Natural killer cell treated with Interleukin-12 subunit alpha and Interleukin-12 subunit beta and Interleukin-15 and Interleukin-18, amount 100 ng/mL, for 72 hours (primary cell): ENCODE measurements around the gene HELQ. TPM values are rescaled to one million over a fixed set of nuclear protein-coding genes. Genes with fewer than 3 reads are reported as not detected.
"Not testable (repeated sequence)": the region's sequence is repeated elsewhere in the genome, so short reads cannot be mapped to it uniquely, and the experiment has no call there.

Experiments
- ATAC-seq, 2 donors: fragments of 150-1000 bp; cut with Tn5 transposase in 1 of 2; sonication (Bioruptor Pico), chemical (Tn5 transposase) in 1 of 2; 2 replicates each; pipeline ENCODE4 v1.10.0; 2021
- DNase-seq: peaks from one replicate; pipeline ENCODE4 v3.0.0; 2022; ENCODE audit warnings: low spot score
- H3K27ac Mint-ChIP-seq, 2 donors: 1 replicate in 1 of 2; 2 replicates in 1 of 2; pipeline ENCODE4 v1.8.0; 2022; ENCODE audit warnings: mixed read lengths in 2 of 2, mild to moderate bottlenecking in 1 of 2, moderate library complexity in 1 of 2
- H3K27me3 Mint-ChIP-seq, 2 donors: 1 replicate in 1 of 2; 2 replicates in 1 of 2; pipeline ENCODE4 v1.8.0; 2022; ENCODE audit warnings: mixed read lengths in 2 of 2
- H3K36me3 Mint-ChIP-seq: one replicate; pipeline ENCODE4 v1.8.0; 2022; ENCODE audit warnings: mixed read lengths
- H3K4me1 Mint-ChIP-seq, 2 donors: 1 replicate in 1 of 2; 2 replicates in 1 of 2; pipeline ENCODE4 v1.8.0; 2022; ENCODE audit warnings: low read depth in 2 of 2, mixed read lengths in 2 of 2, mild to moderate bottlenecking in 1 of 2
- H3K4me3 Mint-ChIP-seq: one replicate; pipeline ENCODE4 v1.8.0; 2022; ENCODE audit warnings: mixed read lengths
- H3K9me3 Mint-ChIP-seq: 2 replicates; pipeline ENCODE4 v1.8.0; 2022; ENCODE audit warnings: mixed read lengths
- total RNA-seq, 2 donors: library from RNA; stranded (reverse); gene quantifications; one replicate each; pipeline ENCODE4 v1.2.3, GENCODE V29; 2022

HELQ gene
- total RNA-seq, 2 donors from 2014 or later: 12.7 to 18.9 TPM

DNA sequence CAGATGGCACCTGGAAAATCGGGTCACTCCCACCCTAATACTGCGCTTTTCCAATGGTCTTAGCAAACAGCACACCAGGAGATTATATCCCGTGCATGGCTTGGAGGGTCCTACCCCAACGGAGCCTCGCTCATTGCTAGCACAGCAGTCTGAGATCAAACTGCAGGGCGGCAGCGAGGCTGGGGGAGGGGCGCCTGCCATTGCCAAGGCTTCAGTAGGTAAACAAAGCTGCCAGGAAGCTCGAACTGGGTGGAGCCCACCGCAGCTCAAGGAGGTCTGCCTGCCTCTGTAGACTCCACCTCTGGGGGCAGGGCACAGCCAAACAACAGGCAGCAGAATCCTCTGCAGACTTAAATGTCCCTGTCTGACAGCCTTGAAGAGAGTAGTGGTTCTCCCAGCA lies 57.5 kb downstream of the HELQ start:
- peaks cover 18% of the 10 kb centered on the region for H3K36me3 Mint-ChIP-seq
- H3K4me1 Mint-ChIP-seq, ATAC-seq: not testable (repeated sequence)

DNA sequence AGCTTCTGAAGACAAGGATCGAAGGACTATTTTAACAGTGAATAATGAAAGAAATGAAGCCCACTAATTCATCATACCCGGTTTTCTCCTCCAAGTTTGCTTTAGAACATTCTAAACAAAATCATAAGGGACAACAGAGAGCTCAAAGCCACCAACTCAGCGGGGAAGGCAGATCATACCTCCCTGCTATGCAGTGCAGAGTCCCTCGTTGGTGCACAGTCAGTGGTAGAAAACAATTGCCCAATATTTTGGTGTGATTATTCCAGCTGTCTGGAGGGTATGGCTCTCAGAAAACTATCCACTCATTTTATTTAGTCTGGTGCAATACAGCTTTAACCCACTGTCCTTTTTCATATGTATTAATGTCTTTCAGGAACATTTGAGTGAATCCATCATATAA lies 61.7 kb downstream of the HELQ start:
- no peak overlapping the region for H3K4me3 Mint-ChIP-seq
- no peaks in the 10 kb centered on the region for H3K4me1 Mint-ChIP-seq
- DNase-seq: no peak
- no peaks in the 10 kb centered on the region for H3K9me3 Mint-ChIP-seq
- no peak for ATAC-seq
- peaks cover 6% of the 10 kb centered on the region for H3K36me3 Mint-ChIP-seq
- peaks cover 0 to 5% of the 10 kb centered on the region in 2 donors for H3K27me3 Mint-ChIP-seq
- H3K27ac Mint-ChIP-seq: no peak overlapping the region

More for the DNA sequence above, 57.5 kb downstream of the HELQ start:
- not testable (repeated sequence) for DNase-seq, H3K9me3 Mint-ChIP-seq, H3K27ac Mint-ChIP-seq, H3K27me3 Mint-ChIP-seq, H3K4me3 Mint-ChIP-seq

DNA sequence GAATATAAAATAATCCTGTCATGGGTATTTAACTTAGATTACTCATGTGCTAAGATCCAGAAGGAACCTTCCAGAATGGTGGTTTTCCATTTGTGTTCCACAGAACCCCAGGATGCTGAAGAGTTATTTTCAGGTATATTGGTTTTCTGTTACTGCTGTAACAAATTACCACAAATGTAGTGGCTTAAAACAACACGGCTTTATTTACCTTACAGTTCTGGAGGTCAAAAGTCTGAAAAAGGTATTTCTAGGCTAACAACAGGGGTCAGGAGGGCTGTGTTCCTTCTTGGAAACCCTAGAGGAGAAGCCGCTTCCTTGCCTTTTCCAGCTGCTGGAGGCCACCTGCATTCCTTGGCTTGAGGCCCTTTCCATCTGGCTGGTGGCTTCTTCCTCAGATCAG lies 63.1 kb downstream of the HELQ start:
- Mint-ChIP-seq H3K27me3 (peaks cover 0 to 5% of the 10 kb centered on the region in 2 donors), H3K4me3 (no peak overlapping the region), H3K27ac (no peak overlapping the region), H3K4me1 (peaks cover 7% of the 10 kb centered on the region in 2 donors), H3K9me3 (no peaks in the 10 kb centered on the region), H3K36me3 (peaks cover 2% of the 10 kb centered on the region)
- ATAC-seq (no peak), DNase-seq (no peak)

DNA sequence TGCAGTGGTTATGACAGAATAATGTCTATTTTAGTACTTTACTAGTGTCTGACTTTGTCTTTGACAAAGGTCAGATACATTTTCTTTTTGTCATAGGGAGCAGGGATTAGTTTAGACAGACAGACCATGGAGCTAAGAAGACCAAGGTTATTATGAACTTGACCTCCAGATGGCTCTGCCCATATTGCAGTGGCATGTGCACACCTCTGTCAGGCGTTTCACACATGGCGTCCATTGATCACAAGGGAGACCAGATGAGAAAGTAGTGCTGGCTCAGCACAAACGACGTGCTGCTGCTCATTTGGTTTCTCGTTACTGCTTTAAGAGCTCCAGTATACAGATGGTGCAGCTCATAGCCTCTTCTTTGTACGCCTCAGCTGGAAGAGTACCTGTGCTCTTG lies 64.7 kb downstream of the HELQ start:
- Mint-ChIP-seq H3K4me3 (no peak overlapping the region), H3K27me3 (peaks cover 0 to 5% of the 10 kb centered on the region in 2 donors), H3K27ac (no peak overlapping the region), H3K4me1 (peaks cover 7% of the 10 kb centered on the region in 2 donors), H3K36me3 (no peaks in the 10 kb centered on the region), H3K9me3 (no peaks in the 10 kb centered on the region)
- DNase-seq: no peak
- no peak for ATAC-seq

DNA sequence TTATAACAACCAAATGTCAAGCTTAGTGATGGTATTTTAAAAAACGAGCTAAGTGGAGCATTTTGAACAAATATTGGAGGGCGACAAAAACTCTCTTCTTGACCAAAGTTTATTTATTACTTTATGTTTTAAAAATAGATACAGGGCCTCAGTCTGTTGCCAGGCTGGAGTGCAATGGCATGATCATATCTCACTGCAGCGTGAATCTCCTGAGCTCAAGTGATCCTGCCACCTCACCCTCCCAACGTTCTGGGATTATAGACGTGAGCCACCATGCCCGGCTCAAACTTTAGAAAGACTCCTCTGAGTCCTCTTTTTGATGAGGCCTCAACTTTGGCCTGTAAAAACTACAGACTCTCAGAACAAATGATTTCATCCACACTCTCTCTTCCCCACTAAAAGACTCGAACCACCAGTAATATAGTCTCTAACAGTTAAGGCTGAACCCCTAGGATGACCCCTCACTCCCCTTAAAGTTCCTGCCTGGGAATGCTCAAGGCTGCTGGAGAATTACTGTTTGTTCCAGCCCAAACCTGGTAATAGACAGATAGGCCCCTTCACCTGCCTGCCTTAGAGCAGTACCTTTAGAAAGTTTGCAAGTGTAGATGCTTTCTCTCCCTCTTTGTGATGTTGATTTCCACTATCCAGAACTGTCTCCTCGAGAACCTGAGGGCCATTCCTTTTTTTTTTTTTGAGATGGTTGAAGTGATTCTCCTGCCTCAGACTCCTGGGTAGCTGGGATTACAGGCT lies 65.7 kb downstream of the HELQ start:
- H3K27me3 Mint-ChIP-seq: peaks cover 0 to 5% of the 10 kb centered on the region in 2 donors
- DNase-seq: no peak
- H3K4me1 Mint-ChIP-seq: peaks cover 7% of the 10 kb centered on the region in 2 donors
- H3K4me3 Mint-ChIP-seq: no peak overlapping the region
- no peak overlapping the region for H3K27ac Mint-ChIP-seq
- no peaks in the 10 kb centered on the region for H3K9me3 Mint-ChIP-seq
- no peak for ATAC-seq
- H3K36me3 Mint-ChIP-seq: no peaks in the 10 kb centered on the region

DNA sequence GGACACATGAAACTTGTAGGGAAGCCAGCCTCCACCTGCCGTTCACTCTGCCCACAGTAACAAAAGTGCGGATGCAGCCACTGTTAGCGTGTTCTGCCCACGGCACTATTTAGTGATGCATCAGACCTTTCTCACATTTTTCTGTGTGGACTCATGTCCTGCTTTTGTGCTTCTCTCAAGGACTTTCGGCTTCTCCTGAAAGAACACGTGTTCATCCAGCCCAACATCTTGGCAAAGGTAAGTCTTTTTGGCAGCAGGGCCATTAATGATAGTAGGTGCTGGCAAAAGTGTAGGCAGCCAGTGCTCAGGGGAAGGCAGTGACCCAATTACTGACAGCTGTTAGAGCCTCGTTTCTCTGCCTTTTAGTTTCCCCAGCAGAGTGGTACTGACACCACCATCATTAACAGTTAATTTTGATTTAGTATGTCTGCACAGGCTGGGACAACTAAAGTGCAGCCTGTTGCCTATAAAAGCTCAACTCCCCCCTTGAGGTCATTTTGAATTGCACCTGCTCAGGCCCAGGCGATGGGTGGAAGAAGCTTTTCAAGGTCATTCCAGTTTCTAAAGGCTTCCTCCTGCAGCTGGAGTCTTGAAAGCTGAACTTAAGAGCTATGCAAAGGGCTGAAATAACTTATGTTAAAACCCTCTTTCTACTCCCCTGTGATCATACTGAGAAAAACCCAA lies 66.4 kb downstream of the HELQ start:
- ATAC-seq: no peak
- Mint-ChIP-seq H3K4me1 (peaks cover 7% of the 10 kb centered on the region in 2 donors), H3K36me3 (no peaks in the 10 kb centered on the region), H3K27me3 (peaks cover 0 to 5% of the 10 kb centered on the region in 2 donors), H3K27ac (no peak overlapping the region), H3K9me3 (no peaks in the 10 kb centered on the region), H3K4me3 (no peak overlapping the region)
- DNase-seq: no peak

DNA sequence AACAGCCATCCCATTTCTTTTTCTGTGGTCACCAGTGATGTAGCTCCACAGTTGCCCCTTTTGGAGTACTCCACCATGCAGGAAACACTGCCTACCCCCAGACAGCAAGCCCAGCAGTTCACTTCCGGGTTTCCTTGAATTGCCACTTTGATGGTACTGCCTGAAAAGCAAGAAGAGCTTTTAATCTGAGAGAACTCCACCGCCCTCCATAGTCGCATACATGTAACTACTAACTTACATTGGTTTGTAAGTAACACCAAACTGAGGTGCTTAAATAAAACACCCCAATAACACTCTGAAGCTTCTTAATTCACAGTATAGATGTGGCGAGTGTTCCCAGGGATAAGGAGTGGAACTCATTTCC lies 67.3 kb downstream of the HELQ start:
- Mint-ChIP-seq H3K4me1 (peaks cover 7% of the 10 kb centered on the region in 2 donors), H3K9me3 (no peaks in the 10 kb centered on the region), H3K36me3 (no peaks in the 10 kb centered on the region), H3K27me3 (peaks cover 0 to 5% of the 10 kb centered on the region in 2 donors), H3K27ac (peak overlapping the region in 1 of 2 donors; percentile 50), H3K4me3 (no peak overlapping the region)
- ATAC-seq (peak in 1 of 2 donors; percentile 56), DNase-seq (no peak)

DNA sequence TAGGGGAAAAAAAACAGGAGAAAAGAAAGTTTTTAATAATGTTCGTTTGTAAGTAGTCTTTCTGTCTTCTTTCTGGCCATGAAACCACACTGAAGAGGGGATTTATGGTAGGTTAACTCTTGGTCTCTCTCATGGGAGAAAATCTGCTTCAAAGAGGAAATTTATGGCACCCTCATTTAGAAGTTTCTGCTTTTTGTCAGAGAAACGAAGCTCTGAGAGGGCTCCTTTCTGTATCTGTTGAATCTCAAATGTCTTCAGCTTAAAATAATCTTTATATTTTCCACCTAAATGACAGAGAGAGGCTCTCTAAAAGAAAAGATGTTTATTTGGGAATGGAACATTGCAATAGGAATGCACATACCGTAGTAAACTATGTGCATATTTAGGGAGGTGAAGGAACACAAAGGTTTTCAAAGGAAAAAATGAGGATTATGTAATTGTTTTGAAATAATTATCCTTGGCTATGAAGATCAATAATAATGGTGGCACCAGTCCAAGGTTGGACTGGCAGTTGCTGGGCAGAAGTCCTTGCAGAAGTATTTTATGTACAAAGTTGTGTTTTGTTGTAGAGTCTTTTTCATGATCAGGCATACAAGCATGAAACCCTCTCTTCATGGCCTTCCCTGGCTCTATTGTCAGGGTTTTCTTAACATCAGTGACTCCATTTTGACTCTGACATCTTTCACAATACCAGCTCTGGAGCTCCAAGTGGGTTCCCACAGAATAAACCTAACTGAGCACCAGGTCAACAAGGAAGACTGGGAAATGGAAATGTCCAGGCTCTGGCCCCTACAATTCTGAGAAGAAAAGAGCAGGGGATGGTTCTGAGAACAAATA lies 67.9 kb downstream of the HELQ start:
- Mint-ChIP-seq H3K27ac (peak overlapping the region in 1 of 2 donors; percentile 50), H3K9me3 (no peaks in the 10 kb centered on the region), H3K36me3 (no peaks in the 10 kb centered on the region), H3K4me3 (no peak overlapping the region), H3K4me1 (peaks cover 7 to 8% of the 10 kb centered on the region in 2 donors), H3K27me3 (peaks cover 0 to 5% of the 10 kb centered on the region in 2 donors)
- DNase-seq (no peak), ATAC-seq (no peak)

DNA sequence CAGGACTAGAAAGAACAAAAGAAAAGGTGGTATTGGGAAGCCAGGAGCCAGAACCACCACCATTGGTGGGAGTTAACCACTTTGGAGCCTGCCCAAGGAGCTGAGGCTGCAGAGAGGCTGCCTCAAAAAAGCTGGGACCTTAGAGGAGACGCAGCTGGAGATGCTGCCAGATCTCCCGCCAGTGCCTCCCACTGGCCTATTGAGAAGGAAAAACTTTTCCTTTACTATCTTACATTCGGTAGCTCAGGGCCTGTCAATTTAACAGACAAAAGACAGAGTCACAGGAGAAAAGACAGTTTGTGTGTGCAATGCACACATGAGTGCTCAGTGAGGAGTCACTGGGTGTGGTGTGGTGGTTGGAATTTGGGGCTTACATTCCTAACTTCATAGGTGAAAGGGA lies 68.6 kb downstream of the HELQ start:
- H3K27me3 Mint-ChIP-seq: peaks cover 0 to 5% of the 10 kb centered on the region in 2 donors
- no peak overlapping the region for H3K27ac Mint-ChIP-seq
- peaks cover 7 to 12% of the 10 kb centered on the region in 2 donors for H3K4me1 Mint-ChIP-seq
- no peaks in the 10 kb centered on the region for H3K9me3 Mint-ChIP-seq
- ATAC-seq (no peak), DNase-seq (no peak)
- H3K36me3 Mint-ChIP-seq: no peaks in the 10 kb centered on the region
- no peak overlapping the region for H3K4me3 Mint-ChIP-seq

DNA sequence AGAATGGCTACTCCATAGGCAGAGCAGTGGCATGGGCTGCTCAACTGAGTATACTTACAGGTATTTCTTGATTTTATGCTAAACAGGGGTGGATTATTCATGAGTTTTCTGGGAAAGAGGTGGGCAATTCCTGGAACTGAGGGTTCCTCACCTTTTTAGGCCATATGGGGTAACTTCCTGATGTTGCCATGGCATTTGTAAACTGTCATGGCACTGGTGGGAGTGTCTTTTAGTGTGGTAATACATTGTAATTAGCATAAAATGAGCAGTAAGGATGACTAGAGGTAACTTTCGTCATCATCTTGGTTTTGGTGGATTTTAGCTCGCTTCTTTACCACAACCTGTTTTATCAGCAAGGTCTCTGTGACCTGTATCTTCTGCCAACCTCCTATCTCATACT lies 72.8 kb downstream of the HELQ start:
- H3K4me3 Mint-ChIP-seq: no peak overlapping the region
- H3K27me3 Mint-ChIP-seq: peaks cover 0 to 4% of the 10 kb centered on the region in 2 donors
- ATAC-seq (no peak), DNase-seq (no peak)
- no peaks in the 10 kb centered on the region for H3K9me3 Mint-ChIP-seq
- H3K36me3 Mint-ChIP-seq: peaks cover 12% of the 10 kb centered on the region
- no peak overlapping the region for H3K27ac Mint-ChIP-seq
- peaks cover under 1 to 5% of the 10 kb centered on the region in 2 donors for H3K4me1 Mint-ChIP-seq

DNA sequence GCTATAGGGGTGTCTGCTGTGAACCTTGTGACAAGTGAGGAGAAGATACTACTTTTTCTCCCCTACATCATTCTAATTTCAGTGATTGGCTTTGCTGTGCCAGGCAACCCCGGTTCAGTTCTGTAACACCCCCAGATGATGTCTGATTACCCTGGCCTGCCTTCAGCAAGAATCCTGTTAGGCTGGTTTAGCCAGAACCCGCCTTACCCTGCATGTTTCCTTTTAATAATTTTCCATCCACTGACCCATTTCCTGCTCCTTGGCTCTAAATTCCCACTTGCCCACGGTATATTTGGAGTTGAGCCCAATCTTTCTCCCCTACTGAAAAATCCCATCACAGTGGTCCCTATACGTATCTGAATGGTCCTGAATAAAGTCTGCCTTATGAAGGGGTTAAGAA lies 74.5 kb downstream of the HELQ start:
- no peaks in the 10 kb centered on the region for H3K9me3 Mint-ChIP-seq
- H3K36me3 Mint-ChIP-seq: peaks cover 24% of the 10 kb centered on the region
- H3K4me3 Mint-ChIP-seq: no peak overlapping the region
- H3K27ac Mint-ChIP-seq: no peak overlapping the region
- ATAC-seq: no peak
- no peak for DNase-seq
- peaks cover 0 to 5% of the 10 kb centered on the region in 2 donors for H3K27me3 Mint-ChIP-seq
- peaks cover 0 to 5% of the 10 kb centered on the region in 2 donors for H3K4me1 Mint-ChIP-seq

DNA sequence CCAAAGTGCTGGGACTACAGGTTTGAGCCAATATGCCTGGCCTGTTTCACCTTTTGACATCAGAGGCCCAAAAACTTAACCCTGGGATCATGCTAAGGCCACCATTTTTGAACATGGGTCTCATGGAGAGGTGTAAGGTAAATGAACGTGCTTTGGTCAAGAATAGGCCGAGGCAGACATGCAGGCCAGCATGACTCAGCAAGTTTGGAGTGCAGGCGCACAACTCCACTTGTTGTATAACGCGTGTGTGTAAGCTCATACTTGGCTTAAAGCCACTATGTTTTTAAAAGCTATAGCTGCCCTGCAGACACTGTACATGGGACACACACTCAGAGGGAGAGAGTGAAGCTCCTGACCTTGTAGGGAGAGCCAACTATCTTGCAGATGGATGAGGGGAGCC lies 77.2 kb downstream of the HELQ start:
- Mint-ChIP-seq H3K36me3 (peaks cover 29% of the 10 kb centered on the region), H3K27me3 (peaks cover 0 to 8% of the 10 kb centered on the region in 2 donors), H3K4me1 (peaks cover 0 to 5% of the 10 kb centered on the region in 2 donors), H3K9me3 (no peaks in the 10 kb centered on the region), H3K27ac (no peak overlapping the region), H3K4me3 (no peak overlapping the region)
- DNase-seq (no peak), ATAC-seq (no peak)

DNA sequence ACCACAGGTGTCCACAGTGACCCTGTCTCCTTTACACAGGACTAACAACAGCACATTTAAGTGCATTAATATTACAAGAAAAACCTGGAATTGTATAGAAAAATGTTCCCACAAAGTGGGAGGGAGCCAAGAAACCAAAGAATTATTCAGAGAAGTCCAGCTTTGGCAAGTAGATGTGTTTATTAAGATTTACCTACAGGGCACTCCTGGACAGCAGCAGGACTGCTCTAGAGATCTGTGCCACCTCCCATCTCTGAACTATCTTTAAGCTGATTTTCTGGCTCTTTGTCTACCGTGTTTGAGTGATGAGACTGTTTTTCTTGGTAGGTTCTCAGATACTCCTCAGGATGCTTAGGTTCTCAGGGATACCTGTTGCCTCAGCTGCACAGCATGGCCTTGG lies 82.7 kb downstream of the HELQ start:
- Mint-ChIP-seq H3K4me3 (no peak overlapping the region), H3K27ac (no peak overlapping the region), H3K4me1 (peaks cover 4 to 7% of the 10 kb centered on the region in 2 donors), H3K27me3 (peaks cover 0 to 8% of the 10 kb centered on the region in 2 donors), H3K36me3 (peaks cover 18% of the 10 kb centered on the region), H3K9me3 (no peaks in the 10 kb centered on the region)
- DNase-seq (no peak), ATAC-seq (no peak)

DNA sequence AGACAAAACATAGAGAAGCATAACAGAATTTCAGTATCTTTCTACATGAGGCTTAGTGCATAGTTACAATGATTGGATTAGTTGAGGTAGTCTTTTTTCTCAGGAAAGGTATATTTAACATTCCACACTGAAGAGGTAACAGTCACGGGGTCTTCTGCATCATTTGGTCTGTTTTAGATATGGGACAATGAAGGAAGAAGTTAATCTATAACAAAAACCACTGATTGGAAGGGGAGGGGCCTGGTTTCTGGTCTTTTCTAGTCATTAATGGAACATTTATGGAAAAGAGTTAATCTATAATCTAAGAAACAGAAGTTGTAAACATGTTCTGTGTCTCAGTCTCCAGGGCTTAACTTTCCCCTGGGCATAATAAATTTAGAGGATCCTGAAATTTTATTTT lies 83.7 kb downstream of the HELQ start:
- Mint-ChIP-seq H3K27me3 (peaks cover 0 to 13% of the 10 kb centered on the region in 2 donors), H3K27ac (no peak overlapping the region), H3K9me3 (no peaks in the 10 kb centered on the region), H3K4me1 (peaks cover 4 to 7% of the 10 kb centered on the region in 2 donors), H3K4me3 (no peak overlapping the region), H3K36me3 (peaks cover 9% of the 10 kb centered on the region)
- no peak for DNase-seq
- no peak for ATAC-seq
